Activated CD8-positive, alpha-beta memory T cell treated with anti-CD3 and anti-CD28 coated beads for 36 hours (primary cell): ENCODE data around the gene RAB6A. TPM values are rescaled to one million over a fixed set of nuclear protein-coding genes. Genes with fewer than 3 reads are reported as not detected.

ENCODE experiments used
- CTCF ChIA-PET: fragments of 350-600 bp; sonication (Branson Sonifier 250); formaldehyde crosslinking; loops from one replicate; lab custom pipeline; 2021; ENCODE audit warnings: antibody characterized with exemption; lab: Charles Lee
- POLR2A ChIA-PET: fragments of 350-600 bp; sonication (Branson Sonifier 250); formaldehyde crosslinking; loops from one replicate; lab custom pipeline; 2021; ENCODE audit warnings: antibody characterized with exemption; lab: Charles Lee
- total RNA-seq, 2 experiments: library from RNA; stranded (reverse); gene quantifications; one replicate each; pipeline ENCODE4 v1.2.3, GENCODE V29; 2021

The RAB6A gene
- total RNA-seq, 2 experiments from 2014 or later: 69.0 to 72.1 TPM

GRCh38 chr11:73664877-73665276 lies 96.0 kb downstream of the RAB6A start:
- ChIA-PET POLR2A (no interaction called here), CTCF (interaction anchor here (1.3 kb wide), 1 partner anchor 39 kb away, joined by 5 read pairs; no protein-coding TSS in a partner anchor)

DNA sequence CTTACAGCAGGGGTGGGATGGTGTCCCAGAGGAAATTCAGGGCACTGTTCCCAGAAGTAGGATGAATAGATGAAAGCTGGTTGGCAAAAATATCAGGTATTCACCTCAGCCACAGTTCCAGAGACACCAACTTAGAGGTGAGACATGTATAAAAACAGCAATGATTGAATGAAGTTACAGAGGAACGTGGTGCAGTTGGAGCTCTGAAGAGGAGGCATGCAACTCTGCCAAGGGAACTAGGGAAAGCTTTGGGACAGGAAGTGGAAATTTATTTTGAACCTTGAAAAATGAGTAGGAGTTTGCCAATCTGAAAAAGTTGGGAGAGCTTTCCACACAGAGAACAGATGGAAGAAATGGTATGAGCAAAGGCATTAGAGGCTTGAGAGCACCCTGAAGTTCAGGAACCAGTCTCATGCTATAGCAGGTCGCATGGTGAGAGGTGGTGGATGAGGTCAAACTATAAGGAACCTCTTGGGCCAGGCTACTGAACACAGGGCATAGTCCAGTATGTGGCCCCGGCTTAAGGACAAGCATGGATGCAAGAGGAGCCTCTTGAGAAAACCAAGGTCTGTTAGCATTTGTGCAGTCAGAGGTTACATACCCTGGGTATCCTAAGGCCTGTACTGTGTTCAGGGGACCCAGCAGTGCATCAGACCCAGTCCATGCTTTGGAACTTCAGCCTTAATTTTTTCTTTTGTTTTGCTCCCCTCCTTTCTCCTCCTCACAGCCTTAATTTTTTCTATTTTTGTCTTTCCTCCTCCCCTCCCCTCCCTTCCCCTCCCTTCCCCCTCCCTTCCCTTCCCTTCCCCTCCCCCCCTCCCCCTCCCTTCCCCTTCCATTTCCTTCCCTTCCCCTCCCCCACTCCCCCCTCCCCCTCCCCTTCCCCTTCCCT lies 97.0 kb downstream of the RAB6A start:
- POLR2A ChIA-PET: no interaction called here
- CTCF ChIA-PET: interaction anchor here (0.6 to 6.4 kb wide), 4 partner anchors 28 to 313 kb away, joined by 3 to 65 read pairs (median 26); no protein-coding TSS in a partner anchor

GRCh38 chr11:73662445-73663157 lies 98.3 kb downstream of the RAB6A start:
- POLR2A ChIA-PET: no interaction called here

DNA sequence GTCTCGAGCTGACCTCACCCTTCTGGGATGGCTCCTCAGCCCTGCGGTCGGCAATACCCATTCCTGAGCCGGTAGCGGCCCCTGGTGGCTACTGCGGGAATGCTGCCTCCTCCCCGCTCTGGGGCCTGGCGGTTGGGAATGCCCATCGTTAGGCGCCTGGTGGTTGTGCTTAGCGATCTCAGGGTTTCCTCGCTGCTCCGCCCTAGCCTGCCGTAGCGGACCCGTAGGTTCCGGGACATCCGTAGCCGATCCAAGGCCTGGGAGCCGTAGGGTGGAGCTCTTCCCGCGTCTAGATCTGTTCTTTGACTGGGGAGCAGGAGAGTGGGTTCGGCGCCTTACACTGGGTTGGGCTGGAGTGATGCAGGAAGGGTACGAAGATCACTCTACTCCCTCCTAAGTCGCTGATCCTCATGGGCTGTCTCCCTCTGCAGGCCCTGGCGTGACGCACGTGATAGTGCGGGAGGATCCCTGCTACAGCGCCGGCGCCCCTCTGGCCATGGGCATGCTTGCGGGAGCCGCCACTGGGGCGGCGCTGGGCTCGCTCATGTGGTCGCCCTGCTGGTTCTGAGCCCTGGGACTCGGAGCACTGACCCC lies 99.7 kb downstream of the RAB6A start:
- ChIA-PET CTCF (interaction anchor here (0.5 to 6.4 kb wide), 19 partner anchors 11 to 1589 kb away, joined by 3 to 65 read pairs (median 4); partner anchors contain the start of genes ARHGEF17 and PLEKHB1), POLR2A (interaction anchor here (0.7 to 1.1 kb wide), 2 partner anchors 35 to 197 kb away, joined by 3 to 4 read pairs; no protein-coding TSS in a partner anchor)

More at GRCh38 chr11:73662445-73663157, 98.3 kb downstream of the RAB6A start:
- CTCF ChIA-PET: interaction anchor here (1.1 to 6.4 kb wide), 5 partner anchors 22 to 312 kb away, joined by 3 to 65 read pairs (median 9); no protein-coding TSS in a partner anchor

GRCh38 chr11:73660497-73661034 lies 100.3 kb downstream of the RAB6A start:
- POLR2A ChIA-PET: interaction anchor here (1.1 kb wide), 1 partner anchor 35 kb away, joined by 4 read pairs; no protein-coding TSS in a partner anchor
- CTCF ChIA-PET: interaction anchor here (0.6 to 6.4 kb wide), 18 partner anchors 11 to 361 kb away, joined by 3 to 65 read pairs (median 5); partner anchors contain the start of genes ARHGEF17 and PLEKHB1

GRCh38 chr11:73659961-73660360 lies 100.9 kb downstream of the RAB6A start:
- CTCF ChIA-PET: interaction anchor here (0.7 to 6.4 kb wide), 11 partner anchors 13 to 352 kb away, joined by 3 to 65 read pairs (median 6); partner anchors contain the start of genes ARHGEF17 and PLEKHB1
- POLR2A ChIA-PET: interaction anchor here (1.1 kb wide), 1 partner anchor 34 kb away, joined by 4 read pairs; no protein-coding TSS in a partner anchor

- CTCF ChIA-PET: interaction anchor here (0.6 kb wide), 1 partner anchor 306 kb away, joined by 3 read pairs; no protein-coding TSS in a partner anchor
- POLR2A ChIA-PET: no interaction called here
Observed at GRCh38 chr11:73656985-73657384, 103.9 kb downstream of the RAB6A start.

GRCh38 chr11:73655686-73656085 lies 105.2 kb downstream of the RAB6A start:
- POLR2A ChIA-PET: interaction anchor here (0.6 kb wide), 1 partner anchor 22 kb away, joined by 7 read pairs; no protein-coding TSS in a partner anchor
- CTCF ChIA-PET: no interaction called here

DNA sequence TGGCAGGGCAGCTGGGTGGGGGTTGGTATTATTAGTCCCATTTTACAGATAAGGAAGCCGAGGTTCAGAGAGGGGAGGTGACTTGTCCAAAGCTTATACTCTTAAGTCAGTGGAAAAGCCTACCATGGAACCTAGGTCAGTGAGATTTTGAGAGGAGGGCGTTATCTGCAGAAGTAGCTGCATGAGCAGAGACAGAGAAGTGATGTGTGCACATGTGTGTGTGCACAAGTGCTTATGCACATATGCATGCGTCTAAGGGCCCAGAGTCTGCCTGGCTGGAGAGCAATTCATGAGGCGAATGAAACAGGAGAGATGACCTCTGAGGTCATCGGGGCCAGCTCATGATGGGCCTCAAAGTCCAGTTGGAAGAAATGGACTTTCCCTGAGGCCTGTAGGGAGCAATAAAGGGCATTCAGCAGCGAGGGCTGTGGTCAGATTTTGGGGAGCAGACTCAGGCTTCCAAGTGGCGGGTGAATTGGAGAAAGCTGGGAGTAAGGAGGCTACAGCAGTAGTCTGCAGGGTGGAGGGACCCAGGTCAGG lies 106.3 kb downstream of the RAB6A start:
- ChIA-PET CTCF (interaction anchor here (1.0 kb wide), 1 partner anchor 29 kb away, joined by 4 read pairs; no protein-coding TSS in a partner anchor), POLR2A (no interaction called here)

- ChIA-PET POLR2A (no interaction called here), CTCF (interaction anchor here (1.1 kb wide), 1 partner anchor 303 kb away, joined by 3 read pairs; no protein-coding TSS in a partner anchor)
Observed at GRCh38 chr11:73653996-73654395, 106.9 kb downstream of the RAB6A start.

DNA sequence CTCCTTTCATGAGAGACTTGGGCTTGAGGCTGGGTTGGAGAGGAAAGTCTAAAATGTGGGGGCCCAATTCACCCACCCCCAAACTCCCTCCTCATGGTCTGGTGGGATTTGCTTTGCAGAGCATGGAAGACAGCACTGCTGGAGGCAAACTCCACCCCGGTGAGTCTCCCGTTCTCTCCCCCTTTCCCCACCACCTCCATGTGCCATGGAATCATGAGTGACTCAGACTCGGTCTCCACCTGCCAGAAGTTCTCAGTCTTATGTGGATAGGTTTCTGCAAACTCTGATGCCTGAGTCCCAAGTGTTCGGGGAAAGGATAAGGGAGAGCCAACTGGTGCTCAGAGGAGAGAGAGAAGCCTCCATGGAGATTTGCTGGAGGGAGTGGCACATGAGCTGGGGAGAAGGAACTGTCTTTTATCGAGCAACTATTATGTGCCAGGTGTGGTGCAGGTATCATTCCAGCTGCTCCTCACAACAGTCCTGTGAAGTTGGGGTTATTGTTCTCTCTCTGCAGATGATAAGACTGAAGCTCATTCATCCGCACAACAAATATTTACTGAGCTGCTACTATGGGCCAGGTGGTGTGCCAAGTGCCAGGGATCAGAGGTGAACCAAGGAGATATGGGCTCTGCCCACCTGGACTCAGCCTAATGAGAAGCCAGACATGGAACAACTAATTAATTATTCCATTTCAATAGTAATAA lies 107.9 kb downstream of the RAB6A start:
- ChIA-PET CTCF (interaction anchor here (1.1 kb wide), 1 partner anchor 302 kb away, joined by 3 read pairs; no protein-coding TSS in a partner anchor), POLR2A (no interaction called here)

- CTCF ChIA-PET: no interaction called here
- POLR2A ChIA-PET: no interaction called here
Observed at GRCh38 chr11:73652046-73652730, 108.7 kb downstream of the RAB6A start.

DNA sequence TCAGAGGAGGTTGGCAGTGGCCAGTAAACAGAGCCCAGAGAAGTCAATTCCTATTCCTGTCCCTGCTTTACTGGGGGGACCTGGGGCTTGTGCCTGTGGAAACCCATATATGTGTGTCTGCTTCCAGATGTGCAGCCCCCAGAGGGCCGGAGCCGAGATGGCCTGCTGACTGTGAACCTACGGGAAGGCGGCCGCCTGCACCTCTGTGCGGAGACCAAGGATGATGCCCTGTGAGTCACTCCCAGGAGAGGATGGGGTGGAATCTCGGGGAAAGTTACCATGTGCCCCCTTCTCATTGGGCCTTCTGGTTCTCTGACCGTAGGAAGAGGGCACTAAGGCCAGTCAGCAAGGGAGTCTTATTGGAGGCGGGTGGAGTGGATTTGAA lies 109.2 kb downstream of the RAB6A start:
- ChIA-PET POLR2A (no interaction called here), CTCF (no interaction called here)

- ChIA-PET POLR2A (no interaction called here), CTCF (interaction anchor here (1.9 kb wide), 1 partner anchor 26 kb away, joined by 4 read pairs; no protein-coding TSS in a partner anchor)
Observed at GRCh38 chr11:73651252-73651651, 109.6 kb downstream of the RAB6A start.

DNA sequence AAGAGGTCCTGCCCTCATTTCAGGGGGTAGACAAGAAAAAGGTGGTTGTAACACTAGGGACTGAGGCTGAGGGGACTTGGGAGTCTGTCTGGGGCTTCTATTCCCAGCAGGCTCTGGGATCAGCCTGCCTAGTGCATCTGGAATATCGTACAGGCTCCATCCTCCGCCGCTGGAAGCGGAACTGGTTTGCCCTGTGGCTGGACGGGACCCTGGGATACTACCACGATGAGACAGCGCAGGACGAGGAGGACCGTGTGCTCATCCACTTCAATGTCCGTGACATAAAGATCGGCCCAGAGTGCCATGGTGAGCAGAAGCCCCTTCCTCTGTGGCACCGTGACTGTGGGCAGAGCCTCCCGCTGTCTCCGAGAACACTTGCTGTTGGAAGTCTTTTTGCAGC lies 110.5 kb downstream of the RAB6A start:
- CTCF ChIA-PET: interaction anchor here (1.9 kb wide), 1 partner anchor 25 kb away, joined by 4 read pairs; no protein-coding TSS in a partner anchor
- POLR2A ChIA-PET: no interaction called here

DNA sequence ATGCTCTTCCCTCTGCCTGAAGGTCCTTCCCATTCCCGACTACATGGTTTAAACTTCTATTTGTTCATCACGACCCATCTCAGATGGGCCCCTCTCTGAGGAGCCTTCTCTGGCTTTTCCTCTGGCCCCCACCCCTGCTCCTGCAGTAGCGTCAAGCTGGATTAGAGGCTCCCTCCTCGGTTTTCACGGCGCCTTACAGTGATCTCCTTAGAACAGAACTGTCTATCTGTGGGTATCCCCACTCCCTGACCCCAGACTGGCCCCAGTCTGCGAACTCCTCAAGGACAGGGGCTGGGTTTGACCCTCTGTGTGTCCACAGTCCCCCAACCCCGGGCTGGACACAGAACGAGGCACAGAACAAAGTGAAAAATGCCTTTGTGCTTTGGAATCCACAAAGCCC lies 111.7 kb downstream of the RAB6A start:
- ChIA-PET POLR2A (no interaction called here), CTCF (interaction anchor here (1.4 to 1.9 kb wide), 2 partner anchors 24 to 85 kb away, joined by 3 to 4 read pairs; no protein-coding TSS in a partner anchor)
